ENCODE data around the gene L3HYPDH. TPM values are rescaled to one million over a fixed set of nuclear protein-coding genes. Genes with fewer than 3 reads are reported as not detected.

Gene L3HYPDH
- total and polyA plus RNA-seq, 2 of the 13 experiments (the other 11 are each of a cell fraction or from before 2014, with no cell fraction given), result 30.5 to 36.6 TPM

- no peak for TF ChIP-seq ZNF687 (CRISPR knock-in tag; IDR thresholded peaks at IDR 0.05)
- TF ChIP-seq ZNF619 (CRISPR knock-in tag; IDR thresholded peaks at IDR 0.05), result no peak
- no peak for TF ChIP-seq AGO2 (optimal IDR thresholded peaks at IDR 0.05; ENCODE audit: low read depth, low read length)
- TF ChIP-seq DNMT3B (CRISPR knock-in tag; conservative IDR thresholded peaks at IDR 0.05), result no peak
- no peak for TF ChIP-seq MTF1 (CRISPR knock-in tag; IDR thresholded peaks at IDR 0.05)
- TF ChIP-seq ZNF558 (CRISPR knock-in tag; IDR thresholded peaks at IDR 0.05; ENCODE audit: borderline replicate concordance), result no peak
- no peak for TF ChIP-seq ZNF207 (IDR thresholded peaks at IDR 0.05; ENCODE audit: borderline replicate concordance)
- no peak for TF ChIP-seq MBNL3 (CRISPR knock-in tag; conservative IDR thresholded peaks at IDR 0.05)
- TF ChIP-seq ZNF503 (CRISPR knock-in tag; IDR thresholded peaks at IDR 0.05), result no peak
Observed at GRCh38 chr14:59520224-59520623, 36.0 kb upstream of the L3HYPDH start (continued).
